ENCODE results near the gene SF3B3.
"Not testable (repeated sequence)": the region's sequence is repeated elsewhere in the genome, so short reads cannot be mapped to it uniquely, and the experiment has no call there.

Gene SF3B3

GRCh38 chr16:70610273-70611223 lies 86.9 kb downstream of the SF3B3 start:
- no peak overlapping the region for H3K27ac ChIP-seq
- TF ChIP-seq Cebpa-rat (IDR thresholded peaks at IDR 0.05), result no peak
- H3K27me3 ChIP-seq, result no peaks in the 10 kb centered on the region

GRCh38 chr16:70611224-70611598 lies 87.6 kb downstream of the SF3B3 start:
- no peaks in the 10 kb centered on the region for H4K20me1 ChIP-seq
- H3K27ac ChIP-seq, result no peak overlapping the region
- no peaks in the 10 kb centered on the region for H3K36me3 ChIP-seq
- H3K27me3 ChIP-seq, result no peaks in the 10 kb centered on the region
- H3K9me3 ChIP-seq, result no peaks in the 10 kb centered on the region
- H3K9ac ChIP-seq, result no peak overlapping the region
- H3K4me3 ChIP-seq, result no peak overlapping the region
- no peak for TF ChIP-seq Cebpa-rat (IDR thresholded peaks at IDR 0.05)
- H3K4me1 ChIP-seq, result no peaks in the 10 kb centered on the region
- H3K4me2 ChIP-seq, result no peak overlapping the region

More at GRCh38 chr16:70610273-70611223, 86.9 kb downstream of the SF3B3 start:
- Histone ChIP-seq H3K36me3 (no peaks in the 10 kb centered on the region), H3K9me3 (no peaks in the 10 kb centered on the region), H3K4me1 (no peaks in the 10 kb centered on the region), H3K4me2 (no peak overlapping the region), H3K9ac (no peak overlapping the region), H3K4me3 (no peak overlapping the region), H4K20me1 (no peaks in the 10 kb centered on the region)

- no peak overlapping the region for H3K4me2 ChIP-seq
- H4K20me1 ChIP-seq, result no peaks in the 10 kb centered on the region
- H3K27ac ChIP-seq, result no peak overlapping the region
- H3K9ac ChIP-seq, result no peak overlapping the region
- H3K36me3 ChIP-seq, result no peaks in the 10 kb centered on the region
- no peak overlapping the region for H3K4me3 ChIP-seq
- no peaks in the 10 kb centered on the region for H3K4me1 ChIP-seq
- no peak for TF ChIP-seq Cebpa-rat (IDR thresholded peaks at IDR 0.05)
- no peaks in the 10 kb centered on the region for H3K9me3 ChIP-seq
- H3K27me3 ChIP-seq, result no peaks in the 10 kb centered on the region
Observed at GRCh38 chr16:70611785-70612303, 88.2 kb downstream of the SF3B3 start.

- Histone ChIP-seq H3K4me3 (no peak overlapping the region), H3K4me2 (no peak overlapping the region), H3K36me3 (no peaks in the 10 kb centered on the region), H3K9ac (no peak overlapping the region), H4K20me1 (no peaks in the 10 kb centered on the region), H3K9me3 (no peaks in the 10 kb centered on the region), H3K4me1 (no peaks in the 10 kb centered on the region), H3K27me3 (no peaks in the 10 kb centered on the region), H3K27ac (no peak overlapping the region)
- no peak for TF ChIP-seq Cebpa-rat (IDR thresholded peaks at IDR 0.05)
Observed at GRCh38 chr16:70612931-70613330, 89.3 kb downstream of the SF3B3 start.

- no peak overlapping the region for H3K27ac ChIP-seq
- no peaks in the 10 kb centered on the region for H3K36me3 ChIP-seq
- no peak overlapping the region for H3K4me3 ChIP-seq
- no peak overlapping the region for H3K4me2 ChIP-seq
- no peaks in the 10 kb centered on the region for H3K9me3 ChIP-seq
- no peak overlapping the region for H3K9ac ChIP-seq
- TF ChIP-seq Cebpa-rat (IDR thresholded peaks at IDR 0.05), result no peak
- no peaks in the 10 kb centered on the region for H4K20me1 ChIP-seq
- H3K27me3 ChIP-seq, result no peaks in the 10 kb centered on the region
- no peaks in the 10 kb centered on the region for H3K4me1 ChIP-seq
Observed at GRCh38 chr16:70614208-70614951, 90.8 kb downstream of the SF3B3 start.

- H3K4me1 ChIP-seq, result no peaks in the 10 kb centered on the region
- H4K20me1 ChIP-seq, result no peaks in the 10 kb centered on the region
- TF ChIP-seq Cebpa-rat (IDR thresholded peaks at IDR 0.05), result no peak
- H3K4me3 ChIP-seq, result no peak overlapping the region
- H3K36me3 ChIP-seq, result no peaks in the 10 kb centered on the region
- H3K4me2 ChIP-seq, result no peak overlapping the region
- no peaks in the 10 kb centered on the region for H3K27me3 ChIP-seq
- no peaks in the 10 kb centered on the region for H3K9me3 ChIP-seq
- H3K27ac ChIP-seq, result no peak overlapping the region
- H3K9ac ChIP-seq, result no peak overlapping the region
Observed at GRCh38 chr16:70615945-70616344, 92.3 kb downstream of the SF3B3 start.

GRCh38 chr16:70621864-70622263 lies 98.2 kb downstream of the SF3B3 start:
- not testable (repeated sequence) for H3K36me3 ChIP-seq, H3K9me3 ChIP-seq, H3K4me2 ChIP-seq, H3K4me1 ChIP-seq, H3K9ac ChIP-seq, H3K27ac ChIP-seq, H3K27me3 ChIP-seq, H3K4me3 ChIP-seq, H4K20me1 ChIP-seq
